Measurements from ENCODE around the gene AOAH.

The AOAH gene

DNA sequence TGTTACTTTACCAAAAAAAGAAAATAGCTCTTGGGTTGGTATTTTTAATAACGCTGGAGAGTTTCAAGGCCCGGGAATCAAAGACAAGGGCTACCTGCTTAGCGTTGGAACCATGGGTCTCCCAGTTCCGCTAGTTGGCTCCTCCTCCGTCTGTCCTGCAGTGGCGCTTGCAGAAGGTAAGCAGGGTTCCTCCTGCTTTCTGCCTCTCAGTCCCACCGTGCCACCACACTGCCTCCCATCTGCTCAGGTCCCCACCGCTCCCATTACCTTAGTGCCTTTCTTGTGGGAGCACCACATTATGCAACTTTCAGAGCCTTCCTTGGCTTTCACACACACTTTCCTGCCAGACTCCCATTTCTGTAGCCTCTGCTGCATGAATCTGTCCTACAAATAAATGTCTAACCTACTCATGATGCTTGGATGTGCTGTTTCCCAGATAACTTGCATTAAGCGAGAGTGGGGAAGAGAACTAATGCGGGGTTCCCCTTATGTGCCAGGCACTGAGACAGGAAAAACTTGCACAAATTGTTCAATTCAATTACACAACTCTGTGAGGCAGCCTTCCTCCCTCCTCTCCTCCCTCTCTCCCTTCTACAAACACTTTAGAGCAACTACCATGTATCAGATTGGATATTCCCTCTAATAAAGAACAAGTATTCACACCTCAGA is 124.5 kb downstream of the AOAH start:
- no peak for DNase-seq

DNA sequence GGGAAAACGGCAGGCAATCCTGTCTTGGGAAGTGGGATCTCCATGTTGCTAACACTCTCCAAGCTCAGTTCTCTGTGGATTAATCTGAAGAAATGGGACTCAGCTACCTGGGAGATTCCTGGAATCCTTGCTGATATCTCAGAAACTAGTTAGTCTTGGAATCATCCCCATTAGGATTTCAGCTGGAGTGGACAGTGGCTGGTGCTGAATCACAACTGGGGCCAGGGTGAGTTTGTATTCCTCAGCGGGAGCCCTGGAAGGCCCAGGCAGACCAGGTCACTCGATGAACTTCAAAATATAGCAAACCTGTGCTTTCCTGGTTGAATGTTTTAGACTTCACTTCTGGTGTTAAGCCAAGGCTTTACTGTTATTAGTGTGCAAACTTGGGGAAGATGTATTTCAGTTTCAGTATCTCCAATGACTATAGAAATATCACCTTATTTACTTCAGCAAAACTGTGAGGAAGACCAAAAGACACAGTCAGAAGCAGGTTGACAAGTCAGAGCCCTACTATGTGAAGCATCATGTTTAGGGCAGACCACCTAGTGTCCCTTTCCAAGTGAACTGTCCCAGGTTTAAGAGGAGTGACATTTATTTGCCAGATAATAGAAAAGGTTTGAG is 126.1 kb downstream of the AOAH start:
- peak; percentile 71 for DNase-seq

DNA sequence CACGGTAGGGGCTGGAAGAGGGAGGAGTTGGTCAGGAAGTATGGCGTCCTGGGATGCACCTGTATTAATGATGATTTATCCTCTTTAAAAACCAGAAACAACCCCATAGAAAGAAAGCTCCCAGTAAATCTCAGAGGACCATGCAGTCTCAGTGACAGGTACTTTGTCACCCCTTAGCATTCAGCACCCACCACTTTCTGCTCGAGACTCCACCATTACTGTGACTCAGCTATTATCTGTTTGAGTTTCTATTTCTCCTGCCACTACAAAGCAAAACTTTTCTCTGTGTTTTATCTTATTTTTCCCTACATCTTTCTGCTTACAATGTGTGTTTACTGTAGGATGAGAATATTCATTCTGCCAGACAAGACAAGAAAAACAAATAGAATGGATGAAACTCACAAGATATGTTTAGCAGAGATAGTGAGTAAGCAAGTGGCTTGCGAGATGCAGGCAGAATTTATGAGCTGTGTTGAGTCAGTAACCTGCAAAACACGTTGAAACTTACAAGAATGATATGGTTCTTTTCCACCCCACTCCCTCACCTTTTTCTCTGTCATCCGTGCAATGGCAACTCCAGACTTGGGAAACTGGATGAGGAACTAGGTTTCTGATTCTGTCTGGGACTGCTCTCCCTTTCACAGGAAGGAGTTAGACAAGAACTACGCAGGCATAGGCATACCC is 127.1 kb downstream of the AOAH start:
- DNase-seq, result peak; percentile 29

DNA sequence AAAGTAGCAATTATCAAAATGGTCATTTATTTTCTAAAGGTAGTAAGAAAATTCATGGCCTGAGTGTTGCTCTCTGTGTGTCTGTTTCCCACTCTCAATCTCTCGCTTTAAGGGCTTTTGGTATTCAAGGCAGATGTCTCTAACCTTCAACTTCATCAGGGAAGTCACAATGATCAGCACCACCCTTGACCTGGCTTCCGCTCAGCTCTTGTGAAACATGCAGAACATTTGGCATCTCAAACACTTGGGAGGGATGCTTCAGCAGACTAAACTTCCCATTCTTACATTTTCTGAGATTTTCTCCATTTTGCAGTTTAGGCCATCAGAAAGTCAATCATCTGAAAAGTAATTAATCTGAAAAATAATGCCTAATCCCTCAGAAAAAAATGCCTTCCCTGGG is 129.8 kb downstream of the AOAH start:
- DNase-seq, result no peak

DNA sequence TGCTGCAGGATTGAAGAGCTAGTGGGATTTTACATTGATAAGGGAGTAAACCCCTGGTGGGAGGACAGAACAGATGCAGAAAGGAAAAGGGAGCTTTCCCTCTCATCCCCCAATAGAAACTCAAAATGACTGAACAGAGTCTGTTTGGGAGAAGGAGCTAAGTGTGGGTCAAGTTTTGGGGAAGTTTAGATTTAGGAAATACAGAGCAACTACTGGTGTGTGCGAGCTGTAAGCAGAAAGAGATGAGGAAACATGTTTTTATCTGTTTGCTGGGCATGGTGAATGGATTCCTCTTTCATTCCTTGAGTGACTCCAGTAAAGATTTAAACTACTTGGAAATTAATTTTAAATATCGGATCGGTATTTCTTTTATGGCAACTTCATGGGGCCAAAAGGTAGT is 132.7 kb downstream of the AOAH start:
- no peak for DNase-seq

DNA sequence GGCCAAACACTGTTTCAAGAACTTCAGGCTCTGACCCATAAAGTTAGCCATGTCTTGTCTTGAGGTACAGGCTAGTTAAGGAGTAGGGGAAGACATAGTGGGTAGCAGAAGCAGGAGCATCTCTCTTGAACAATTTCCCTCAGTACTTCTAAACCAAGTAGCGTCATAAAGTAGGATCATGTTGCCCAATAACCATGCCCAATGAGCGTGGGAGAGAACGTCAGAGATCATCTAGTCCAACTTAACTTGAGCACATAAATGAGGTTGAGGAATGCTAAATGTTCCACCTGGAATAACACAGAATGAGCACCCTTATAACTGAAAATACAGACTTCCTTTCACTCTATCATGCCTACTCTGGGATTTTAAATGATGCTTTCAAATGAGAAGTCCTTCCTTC is 134.9 kb downstream of the AOAH start:
- DNase-seq, result no peak

DNA sequence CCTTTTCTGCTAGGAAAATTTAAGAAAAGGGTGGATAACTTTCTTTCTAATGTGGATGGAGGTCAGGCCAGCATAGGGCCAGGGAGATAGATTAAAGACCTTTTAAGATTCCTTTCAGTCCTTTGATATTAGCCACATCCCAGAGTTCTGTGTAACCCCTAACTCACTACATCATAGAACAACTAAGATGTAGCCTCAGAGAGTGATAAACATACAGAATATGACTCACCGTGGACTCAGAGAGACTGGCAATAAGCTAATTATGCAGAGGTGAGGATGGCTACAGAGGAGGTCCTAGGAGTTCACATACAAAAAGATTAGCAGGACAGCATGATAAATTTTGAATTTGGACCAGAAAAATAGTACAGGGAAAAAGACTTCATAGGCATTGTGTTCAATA is 141.0 kb downstream of the AOAH start:
- peak; percentile 74 for DNase-seq

DNA sequence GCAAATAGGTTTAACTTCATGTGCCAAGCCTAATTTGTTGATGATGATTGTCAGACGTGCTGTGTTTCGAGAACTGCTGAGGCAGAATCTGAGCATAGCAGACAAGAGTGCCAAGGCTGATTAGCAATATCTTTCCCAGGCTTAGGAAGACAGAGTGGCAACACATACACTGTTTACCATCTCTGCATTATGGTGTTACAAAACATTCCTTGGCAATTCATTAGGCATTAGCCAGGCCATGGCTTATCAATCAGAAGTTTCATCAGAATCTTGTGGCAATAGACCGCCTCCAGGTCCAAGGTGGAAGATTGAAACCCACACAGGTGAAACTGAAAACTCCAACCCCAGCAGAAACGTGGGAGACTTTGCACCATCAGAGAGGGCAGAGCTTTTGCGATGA is 148.5 kb downstream of the AOAH start:
- no peak for DNase-seq

DNA sequence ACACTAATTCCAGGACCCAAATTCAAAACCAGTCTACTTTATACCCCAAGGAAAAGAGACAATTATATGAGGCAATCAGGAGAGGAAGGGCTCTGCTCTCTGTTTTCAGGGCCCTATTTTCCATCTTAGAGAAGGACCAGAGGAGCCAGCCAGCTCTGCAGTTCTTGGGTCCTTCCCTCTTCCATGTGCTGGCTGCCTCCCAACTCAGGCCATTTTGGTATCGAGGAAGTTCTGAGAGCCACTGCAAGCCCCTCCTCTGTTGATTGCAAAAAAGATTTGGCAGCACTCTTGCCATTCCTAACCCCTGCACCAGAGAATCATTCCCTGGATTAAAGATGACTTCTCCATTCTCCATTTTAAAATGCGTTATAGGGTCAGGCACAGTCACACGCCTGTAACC is 151.2 kb downstream of the AOAH start:
- DNase-seq, result no peak

DNA sequence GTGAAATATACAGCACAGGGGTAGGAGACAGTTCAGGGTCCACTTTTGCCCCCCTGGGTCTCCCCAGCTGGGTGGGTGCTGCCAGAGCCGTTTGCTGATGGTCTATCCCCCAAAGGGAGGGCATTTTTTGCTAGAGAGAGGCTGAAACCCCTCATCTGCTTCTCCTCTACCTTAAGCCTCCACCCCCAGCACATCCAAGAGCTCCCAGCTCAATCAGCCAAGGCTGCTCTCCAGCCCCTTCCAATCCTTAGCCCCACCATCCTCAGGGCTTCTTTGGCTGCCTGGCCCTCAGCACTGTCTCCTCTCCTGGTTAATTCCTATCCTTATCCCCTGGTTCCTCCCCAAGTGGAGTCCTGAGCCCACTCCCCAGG is 153.1 kb downstream of the AOAH start:
- no peak for DNase-seq

DNA sequence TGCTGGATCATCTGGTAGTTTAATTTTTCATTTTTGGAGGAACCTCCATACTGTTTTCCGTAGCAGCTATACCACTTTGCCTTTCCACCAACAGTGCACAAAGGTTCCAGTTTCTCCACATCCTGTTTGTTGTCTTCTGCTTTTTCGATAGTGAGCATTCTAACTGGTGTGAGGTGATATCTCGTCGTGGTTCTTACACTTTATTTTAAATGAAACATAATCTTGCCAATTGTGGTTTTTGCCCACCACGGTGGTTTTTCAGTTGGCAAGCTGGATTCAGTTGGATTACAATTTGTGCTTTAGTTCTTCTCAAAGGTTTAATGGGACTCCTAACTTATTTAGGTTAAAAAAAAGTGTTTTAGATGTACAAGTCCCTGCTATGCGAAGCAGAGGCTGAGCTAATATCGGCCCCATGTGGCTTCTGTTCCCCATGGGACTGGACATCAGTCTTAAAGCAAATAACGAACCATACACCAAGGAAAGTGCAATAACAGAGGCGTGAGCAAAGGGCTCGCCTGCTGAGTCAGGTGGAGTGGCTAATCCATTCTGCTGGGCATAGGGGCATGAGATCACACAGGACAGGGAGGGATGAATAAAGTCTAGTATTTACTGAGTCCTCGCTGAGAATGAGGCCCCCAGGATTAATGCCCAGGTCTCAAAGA is 153.6 kb downstream of the AOAH start:
- peak; percentile 35 for DNase-seq

DNA sequence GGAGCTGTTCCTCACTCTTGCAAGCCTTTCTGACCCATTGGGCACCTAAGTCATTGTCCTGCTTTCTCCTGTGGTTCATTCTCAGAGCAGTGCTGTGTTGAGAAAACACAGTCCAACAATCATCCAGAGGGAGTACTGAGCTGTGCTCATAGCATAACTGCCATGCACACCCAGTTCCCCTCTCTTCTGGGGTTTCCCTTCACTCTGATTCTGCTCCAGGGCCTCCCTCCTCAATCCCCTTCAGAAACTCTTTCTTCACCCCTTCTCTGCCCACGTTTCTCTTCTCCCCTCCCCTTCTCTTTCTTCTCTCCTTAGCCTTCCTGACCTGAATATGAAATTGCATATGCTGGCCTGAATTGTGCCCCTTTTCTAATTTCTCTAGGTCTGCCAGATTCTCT is 155.8 kb downstream of the AOAH start:
- no peak for DNase-seq

DNA sequence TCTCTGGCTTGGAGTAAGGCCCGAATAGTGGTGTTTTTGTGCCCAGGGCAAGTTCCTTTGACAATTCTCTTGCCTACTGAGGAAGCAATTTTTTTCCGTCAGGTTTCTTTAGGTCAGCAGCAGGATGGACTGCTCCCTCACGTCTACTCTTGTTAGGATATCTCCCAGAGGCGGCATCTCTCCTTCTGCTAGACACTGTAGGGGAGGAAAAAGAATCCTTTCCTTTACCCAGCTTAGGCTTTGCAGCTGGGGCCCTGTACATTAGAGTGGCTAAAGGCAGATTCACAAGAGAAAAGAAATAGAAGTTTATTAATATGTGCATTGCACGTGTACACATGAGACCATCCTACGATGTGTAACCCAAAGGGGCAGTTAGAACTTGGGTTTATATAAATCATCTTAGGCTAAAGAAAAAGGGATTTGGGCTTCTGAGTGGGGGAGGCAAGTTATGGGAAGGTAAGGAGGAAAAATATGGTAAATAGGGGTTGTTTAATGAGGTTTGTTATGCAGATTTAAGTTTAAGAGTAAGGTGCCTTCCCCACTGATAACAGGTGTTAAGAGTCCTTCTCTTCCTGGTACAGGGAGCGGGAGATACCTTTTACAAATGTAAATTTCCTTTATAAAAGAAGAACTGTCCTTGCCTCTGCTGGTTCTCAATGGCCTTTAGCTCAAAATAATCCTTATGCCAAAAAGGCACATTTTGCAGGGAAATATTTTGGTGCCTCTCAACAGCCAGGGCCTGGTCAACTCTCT is 156.4 kb downstream of the AOAH start:
- DNase-seq, result no peak

DNA sequence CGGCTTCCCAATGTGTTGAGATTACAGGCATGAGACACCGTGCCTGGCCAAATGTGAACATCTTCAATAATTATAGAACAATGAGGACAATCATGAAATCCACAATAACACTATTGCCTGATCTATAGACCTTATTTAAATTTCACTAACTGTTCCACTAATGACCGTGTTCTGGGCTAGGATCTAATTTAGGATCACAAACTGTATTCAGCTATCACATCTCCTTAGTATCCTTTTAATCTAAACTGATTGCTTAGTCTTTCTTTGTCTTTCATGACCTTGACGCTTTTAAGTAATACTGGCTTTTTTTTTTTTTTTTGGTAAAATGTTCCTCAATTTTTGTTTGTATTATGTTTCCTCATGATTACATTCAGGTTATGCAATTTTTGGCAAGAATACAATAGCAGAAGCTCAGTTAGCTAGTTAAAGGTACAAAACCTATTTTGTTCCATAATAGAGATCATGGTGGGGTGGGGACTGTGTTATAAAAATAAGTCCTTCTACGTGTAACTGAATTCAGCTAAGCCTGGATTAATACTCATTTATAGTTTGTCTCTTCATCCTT is 158.4 kb downstream of the AOAH start:
- DNase-seq, result no peak

DNA sequence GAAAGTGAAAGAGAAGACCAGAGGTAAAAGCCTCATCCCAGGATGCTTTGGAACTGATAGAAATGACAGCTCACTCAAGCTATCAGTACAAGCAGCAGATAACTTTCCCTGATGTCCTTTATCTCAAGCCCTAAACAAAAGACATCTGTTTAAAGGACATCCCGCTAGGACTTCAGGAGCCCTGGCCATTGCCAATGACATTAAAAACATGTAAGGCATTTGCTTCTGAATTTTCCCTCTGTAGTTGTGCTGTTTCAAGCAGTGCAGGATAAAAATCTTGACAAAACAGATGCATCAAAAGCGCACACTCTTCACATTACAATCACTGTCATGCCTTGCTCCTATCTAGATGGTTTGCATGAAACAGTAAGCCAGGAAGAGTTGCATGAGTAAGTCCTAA is 159.8 kb downstream of the AOAH start:
- DNase-seq, result no peak

DNA sequence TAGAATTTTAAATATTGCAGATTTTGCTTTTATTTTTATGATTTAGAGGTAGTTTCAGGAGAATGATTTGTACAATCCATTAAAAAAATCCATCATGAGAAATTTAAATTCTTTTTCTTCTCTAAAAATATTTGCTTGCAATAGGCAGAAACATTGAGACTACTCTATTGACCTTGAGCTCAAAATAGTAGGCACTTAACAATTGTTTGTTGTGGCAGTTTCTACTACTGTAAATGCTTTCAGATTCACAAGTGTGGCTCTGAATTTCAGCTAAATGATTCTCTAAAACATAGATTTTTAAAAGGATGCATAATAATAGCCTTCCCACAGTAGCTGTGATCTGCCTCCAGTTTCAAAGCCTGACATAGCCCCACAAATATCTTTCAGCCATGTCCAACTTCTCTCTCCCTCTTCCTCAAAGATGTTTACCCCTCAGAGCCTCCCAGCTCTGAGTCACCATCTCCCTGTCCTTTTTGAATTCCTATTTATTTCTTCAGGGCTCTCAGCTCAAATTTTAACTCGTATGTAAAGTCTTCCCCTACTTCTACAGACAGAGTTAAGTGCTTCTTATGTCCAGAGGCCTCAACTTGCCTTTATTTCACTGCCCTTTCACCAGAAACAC is 160.5 kb downstream of the AOAH start:
- DNase-seq, result no peak

DNA sequence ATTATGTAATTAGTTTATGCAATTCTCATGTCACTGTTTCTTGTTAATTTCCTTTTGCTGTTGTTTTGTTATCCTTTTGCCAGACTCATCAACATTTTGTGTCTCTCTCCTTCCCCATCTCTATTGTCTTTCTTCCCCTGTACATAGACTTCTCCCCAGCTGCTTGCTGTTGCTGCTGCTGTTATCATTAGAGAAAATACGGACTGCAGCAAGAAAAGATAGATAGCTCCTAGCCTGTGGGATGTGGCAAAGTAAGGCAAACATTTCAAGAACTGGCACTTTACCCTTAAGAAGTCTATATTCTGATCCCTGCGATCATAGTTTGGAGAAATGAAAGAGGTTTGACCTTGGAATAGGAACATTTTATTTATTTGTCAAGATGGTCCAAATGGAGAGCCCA is 162.2 kb downstream of the AOAH start:
- no peak for DNase-seq

DNA sequence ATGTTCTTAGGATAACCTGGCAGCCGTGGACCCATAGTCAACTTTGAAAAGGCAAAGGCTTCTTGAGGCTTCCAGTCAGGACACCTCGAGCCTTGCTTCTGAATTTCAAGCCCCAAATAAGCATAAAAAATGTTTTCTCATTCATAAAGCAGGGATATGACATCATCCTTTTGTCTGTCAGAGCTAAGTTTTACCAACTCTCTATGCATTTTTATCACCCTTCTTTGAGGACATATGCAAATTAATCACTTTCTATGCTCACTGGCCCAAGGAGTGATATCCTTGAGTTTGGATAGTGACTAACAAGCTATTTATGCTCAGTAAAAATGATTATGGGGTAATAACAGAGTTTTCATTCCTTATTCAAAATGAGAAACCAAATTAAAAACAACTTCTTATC is 175.3 kb downstream of the AOAH start:
- DNase-seq, result no peak

DNA sequence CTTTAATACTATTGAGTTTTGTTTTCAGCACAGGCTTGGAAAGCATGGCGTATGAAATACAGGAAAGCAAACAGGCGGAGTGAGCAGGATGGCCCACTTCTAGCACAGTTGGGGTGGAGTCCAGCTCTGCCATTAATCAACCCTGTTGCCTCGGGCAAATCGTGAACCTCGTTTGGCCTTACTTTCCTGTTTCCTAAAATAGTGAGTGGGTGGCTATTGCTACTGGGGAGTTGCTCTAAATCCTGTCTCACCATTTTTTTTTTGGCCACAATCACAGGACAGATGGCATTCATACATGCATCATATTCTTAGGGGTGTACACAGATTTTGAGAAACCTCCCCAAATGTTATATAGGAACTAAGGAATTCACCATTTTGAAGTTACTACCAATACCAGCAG is 176.9 kb downstream of the AOAH start:
- DNase-seq, result no peak

DNA sequence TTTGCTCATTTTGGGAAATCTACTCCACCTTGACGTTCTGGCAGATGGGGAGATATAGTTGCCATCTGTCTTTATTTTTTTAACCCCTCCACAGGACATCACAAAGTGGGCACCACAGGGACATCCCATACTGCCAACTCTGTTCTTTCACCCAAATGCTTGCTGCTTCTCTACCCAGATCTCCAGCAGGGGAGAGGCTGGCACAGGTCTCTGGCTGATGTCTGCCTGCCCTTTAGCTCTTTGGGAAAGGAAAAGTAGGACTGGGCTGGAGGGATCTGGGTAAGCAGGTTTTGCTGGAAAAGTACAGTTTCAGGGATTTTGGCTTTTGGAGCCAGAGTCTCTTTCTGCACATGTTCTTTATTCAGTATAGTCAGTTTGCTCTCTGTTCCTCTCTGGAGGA is 178.0 kb downstream of the AOAH start:
- DNase-seq, result no peak

DNA sequence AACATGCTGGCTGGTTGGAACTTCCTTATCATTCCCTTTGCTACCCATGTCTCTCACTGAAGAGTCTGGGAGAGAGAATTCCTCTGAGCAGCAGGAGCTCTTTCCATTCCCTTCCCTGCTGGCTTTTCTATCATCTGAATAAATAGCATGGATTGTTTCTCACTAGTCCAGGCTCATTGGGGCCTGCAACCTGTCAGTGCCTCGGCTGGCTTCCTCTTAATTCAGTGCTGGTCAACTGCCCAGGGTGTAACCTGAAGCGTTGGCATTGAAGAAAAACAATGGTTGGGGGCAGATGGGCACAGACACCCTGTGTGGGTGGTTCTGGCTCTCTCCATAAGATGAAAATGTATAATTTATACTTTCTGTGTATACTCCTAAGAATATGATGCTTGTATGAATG is 179.0 kb downstream of the AOAH start:
- DNase-seq, result no peak

DNA sequence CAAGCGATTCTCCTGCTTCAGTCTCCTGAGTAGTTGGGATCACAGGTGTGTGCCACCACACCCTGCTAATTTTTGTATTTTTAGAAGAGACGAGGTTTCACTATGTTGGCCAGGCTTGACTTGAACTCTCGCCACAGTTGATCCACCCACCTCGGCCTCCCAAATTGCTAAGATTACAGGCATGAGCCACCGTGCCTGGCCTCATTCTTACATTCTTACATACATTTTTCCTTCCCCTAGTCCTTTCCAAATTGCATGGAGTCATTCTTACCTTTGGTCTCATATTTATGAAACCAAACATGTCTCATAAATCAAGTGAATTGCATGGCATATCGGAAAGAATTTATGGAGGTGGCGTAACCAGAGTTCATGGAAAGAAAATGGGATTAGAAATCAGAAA is 186.2 kb downstream of the AOAH start:
- DNase-seq, result no peak
